SKM-1 treated with dmso at 0.1 percent for 144 hours (cell line): Measurements from ENCODE around the gene PROP1.
"Not testable (repeated sequence)": the region's sequence is repeated elsewhere in the genome, so short reads cannot be mapped to it uniquely, and the experiment has no call there.

Source experiments
- DNase-seq: peaks from one replicate; lab custom pipeline; 2025; ENCODE audit not compliant: unreplicated experiment; lab: John Stamatoyannopoulos, UW

PROP1 gene

DNA sequence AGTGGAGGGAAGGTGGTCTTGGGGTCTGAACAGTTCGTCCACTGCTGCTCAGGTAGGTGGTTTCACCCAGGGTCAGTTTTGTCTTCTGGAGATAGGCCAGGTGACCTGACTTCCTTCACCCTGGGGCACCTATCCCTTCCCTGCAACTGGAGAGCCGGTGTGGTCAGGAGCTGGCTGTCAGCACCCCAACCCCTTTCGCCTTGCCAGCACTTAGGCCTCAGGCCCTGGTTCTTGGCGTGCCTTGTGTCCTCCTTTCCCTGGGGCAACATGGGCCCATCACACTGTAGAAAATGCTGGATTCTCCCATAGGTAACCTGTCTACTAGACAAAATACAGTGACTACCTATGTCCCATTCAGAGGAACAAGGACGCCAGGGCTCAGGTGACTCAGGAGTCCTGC, 13.1 kb downstream of the PROP1 start:
- DNase-seq, result no peak

DNA sequence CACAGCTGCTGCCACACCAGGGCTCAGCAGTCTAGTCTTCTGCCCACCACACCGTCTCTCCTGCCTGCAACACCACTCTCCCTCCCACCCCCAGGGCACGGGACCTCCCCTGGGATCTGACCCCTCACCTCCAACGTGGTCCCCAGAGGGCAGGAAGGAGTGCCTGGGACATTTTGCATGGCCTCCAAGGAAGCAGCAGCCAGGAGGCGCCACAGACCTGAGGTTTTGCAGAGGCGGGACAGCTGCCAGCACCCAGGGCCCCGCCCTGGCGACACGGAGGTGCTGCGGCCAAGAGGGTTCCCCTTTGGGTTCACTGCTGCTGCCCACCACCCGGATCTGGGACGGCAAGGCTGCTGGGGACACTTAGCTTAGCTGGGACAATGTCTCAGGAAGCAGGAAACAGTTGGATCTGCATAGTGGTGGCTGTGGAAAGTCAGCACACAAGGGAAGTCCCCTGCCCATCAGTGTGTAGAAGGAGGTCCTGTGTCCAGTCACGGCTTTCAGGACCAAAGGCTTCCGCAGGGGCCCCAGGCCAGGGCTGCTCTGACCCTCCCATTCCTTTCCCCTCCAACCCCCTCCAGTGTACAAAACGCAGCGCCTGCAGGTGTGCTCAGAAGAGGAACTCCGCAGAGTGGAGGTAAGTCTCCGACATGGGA, 13.8 kb downstream of the PROP1 start:
- peak; percentile 29 for DNase-seq

DNA sequence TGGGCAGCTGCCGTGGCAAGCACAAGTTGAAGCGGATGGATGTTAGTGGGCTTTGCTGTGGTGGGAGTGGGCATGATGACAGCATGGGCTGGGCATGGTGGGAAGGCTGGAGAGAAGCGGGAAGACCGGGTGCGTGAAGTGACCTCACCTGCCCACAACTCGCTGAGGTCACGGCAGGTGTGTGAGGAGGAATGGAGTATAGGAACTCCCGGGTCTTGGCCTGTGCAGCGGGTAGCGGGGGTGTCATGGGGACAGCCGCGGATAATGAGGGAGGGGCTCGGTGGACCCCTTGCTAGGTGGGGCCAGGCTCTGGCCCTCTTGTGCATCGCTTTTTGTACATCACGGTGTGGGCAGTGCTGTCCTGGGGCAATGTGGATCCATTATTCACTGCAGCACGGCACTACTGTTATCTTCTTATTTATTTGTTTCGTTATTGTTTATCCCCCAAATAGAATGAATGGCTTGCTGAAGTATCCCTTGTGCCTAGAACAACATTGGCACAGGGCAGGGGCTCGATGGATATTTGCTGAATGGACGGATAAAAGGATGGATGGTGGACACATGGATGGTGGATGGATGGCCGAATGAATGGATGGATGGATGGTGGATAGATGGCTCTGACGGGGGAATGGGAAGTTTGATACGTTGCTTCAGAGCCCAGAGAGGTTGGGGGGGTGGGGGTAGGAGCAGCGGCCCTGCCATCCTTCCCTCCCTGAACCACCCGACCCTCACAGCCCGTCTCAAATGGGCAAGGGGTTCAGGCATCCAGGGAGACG, 14.6 kb downstream of the PROP1 start:
- no peak for DNase-seq

DNA sequence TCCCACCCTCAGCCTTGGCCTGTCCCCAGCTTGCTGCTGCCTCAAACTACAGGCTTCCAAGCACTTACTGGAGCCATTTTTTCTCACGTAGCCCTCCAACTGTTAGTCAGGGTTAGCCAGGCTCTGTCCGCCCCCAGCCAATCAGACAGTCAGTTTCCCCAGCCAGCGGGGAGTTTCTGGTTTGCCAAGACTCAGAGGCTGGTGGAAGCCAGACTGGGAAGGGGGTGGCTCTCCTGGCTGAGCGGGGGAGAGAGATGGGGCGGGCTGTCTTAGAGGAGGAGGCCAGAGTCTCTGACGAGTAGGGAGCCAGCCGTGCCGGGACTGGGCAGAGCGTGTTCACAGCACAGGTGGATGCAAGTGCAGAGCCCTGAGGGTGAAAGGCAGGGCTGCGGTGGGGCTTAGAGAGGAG, 15.3 kb downstream of the PROP1 start:
- DNase-seq, result no peak

DNA sequence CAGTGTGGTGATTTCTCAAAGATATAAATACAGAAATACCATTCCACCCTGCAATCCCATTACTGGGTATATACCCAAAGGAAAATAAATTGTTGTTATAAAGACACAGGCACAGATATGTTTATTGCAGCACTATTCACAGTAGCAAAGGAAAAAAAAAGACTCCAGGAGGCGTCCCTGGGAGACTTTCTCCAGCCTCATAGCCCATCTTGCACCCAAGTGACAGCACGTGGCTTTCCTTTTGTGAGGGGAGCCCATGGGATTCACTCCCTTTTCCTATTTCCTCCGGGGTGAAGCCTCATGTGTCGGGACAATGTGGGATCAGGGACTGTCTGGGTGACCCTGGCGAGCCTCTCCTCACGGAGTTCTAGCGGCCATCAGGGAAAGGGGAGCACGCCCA, 18.4 kb downstream of the PROP1 start:
- not testable (repeated sequence) for DNase-seq

DNA sequence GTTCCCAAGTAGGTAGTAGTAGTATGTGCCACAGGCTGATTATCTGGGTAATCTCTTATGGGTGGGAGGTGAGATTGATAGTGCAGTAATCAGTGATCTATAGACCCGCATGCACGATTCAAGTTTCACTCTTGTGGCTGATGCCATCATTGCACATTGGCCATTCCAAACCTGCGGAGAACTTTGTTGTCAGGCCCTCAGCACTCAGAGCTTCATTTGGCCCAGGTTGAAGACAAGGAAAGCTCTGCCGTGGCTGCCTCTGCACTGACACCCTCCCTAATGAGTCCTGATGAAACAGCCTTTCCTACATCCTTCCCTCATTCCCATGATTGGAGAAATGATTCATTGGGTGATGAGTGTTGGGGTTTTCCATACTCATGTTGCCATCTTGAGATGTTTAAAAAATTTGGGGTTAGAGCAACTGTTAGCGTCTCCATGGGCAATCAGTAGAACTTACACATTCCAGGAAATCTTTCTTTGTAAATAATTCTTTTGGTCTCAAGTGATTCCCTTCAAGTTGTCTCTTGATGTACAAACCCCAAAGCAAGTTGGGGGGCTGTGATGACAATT, 22.9 kb downstream of the PROP1 start:
- no peak for DNase-seq

DNA sequence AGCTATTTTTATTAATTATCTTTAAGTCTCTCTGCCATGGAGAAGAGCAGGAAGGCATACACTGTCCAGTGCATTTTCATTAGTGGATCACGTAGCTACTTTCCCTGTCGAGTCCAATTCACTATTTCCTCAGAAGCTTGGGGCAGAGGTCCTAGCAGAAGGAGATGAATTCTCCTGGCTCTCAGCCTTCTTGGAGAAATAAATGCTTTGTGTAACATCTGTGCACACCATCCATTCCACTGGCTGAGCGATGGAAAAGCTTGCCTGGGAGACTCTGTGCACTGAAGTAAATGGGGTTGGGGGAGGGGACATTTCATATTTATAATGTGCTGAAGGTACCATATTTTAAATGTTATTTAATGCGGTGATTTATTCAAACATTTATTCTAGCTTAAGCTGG, 23.4 kb downstream of the PROP1 start:
- DNase-seq, result no peak

DNA sequence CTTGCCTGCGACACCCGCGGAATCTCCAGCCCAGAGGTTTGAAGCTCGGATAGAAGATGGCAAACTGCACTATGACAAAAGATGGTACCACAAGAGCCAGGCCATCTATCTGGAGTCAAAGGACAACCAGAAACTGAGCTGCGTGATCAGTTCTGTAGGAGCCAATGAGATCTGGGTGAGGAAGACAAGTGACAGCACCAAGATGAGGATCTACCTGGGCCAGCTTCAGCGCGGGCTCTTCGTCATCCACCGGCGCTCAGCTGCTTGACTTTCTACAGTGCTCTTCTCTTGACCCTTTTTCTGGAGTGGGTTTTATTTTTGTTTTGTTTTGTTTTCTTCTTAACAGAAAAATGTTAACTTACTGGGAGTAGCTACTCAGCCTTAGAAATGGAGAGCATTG, 24.0 kb downstream of the PROP1 start:
- not testable (repeated sequence) for DNase-seq

DNA sequence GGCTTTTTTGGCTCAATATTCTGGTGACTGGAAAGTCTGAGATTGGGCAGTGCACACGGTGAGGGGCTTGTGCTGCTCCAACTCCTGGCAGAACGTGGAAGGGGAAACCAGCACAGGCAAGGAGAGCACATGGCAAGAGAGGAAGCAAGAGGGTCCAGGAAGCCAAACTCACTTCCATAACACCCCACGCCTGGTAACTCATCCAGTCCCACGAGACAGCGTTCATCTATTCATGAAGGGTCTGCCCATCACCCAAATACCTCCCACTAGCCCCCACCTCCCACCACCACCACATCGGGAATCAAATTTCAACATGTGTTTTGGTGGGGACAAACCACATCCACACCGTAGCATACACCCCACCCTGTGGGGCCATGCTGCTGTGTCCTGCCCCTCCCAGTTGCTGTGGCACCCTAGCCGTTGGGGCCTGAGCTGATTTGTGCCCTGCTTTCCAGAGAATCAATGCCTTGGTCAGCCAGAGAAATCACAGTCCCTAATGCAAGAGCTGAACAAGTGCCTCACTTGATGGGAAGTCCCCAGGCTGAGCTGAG, 27.3 kb downstream of the PROP1 start:
- DNase-seq, result no peak

DNA sequence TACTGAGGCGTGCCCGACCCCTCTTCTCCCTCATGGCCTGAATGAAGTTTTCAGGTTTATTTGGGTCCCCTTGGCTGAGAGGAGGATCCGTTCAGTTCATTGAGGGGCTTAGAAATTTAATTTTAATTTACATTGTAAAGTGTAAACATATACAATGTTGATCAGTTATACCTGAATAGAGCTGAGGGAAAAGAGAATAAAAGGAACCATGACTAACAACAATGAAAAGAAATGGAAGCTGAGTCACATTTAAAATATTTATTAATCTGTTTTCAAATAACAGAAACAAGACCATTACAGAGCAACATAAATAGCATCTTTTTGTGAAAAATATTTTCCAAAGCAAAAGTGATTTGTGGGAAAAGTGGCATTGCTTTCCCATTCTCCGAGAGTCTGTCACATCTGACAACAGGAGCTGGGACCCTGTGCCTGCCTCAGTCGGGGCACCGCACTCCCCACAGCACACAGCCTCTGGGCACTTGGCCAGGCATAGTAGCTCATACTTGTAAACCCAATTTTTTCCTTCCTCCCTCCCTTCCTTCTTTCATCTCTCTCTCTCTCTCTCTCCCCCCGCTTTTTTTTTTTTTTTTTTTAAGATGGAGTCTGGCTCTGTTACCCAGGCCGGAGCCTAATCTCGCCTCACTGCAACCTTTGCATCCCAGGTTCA, 28.7 kb downstream of the PROP1 start:
- DNase-seq, result no peak

DNA sequence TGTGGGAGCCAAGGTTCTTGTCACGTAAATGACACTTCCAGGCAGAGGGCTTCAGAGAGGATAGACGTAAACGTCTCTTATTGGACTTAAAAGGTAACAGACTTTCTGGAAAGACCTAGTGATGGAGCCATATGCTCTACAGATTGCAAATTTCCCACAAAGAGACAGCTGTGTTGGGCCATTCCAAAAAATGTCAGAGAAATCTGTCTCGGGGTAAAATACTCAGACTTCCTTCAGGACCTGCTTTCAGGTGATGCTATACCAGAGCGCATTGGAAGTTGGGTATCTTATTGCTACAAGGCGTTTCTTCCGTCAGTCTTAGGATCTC, 29.2 kb downstream of the PROP1 start:
- no peak for DNase-seq

DNA sequence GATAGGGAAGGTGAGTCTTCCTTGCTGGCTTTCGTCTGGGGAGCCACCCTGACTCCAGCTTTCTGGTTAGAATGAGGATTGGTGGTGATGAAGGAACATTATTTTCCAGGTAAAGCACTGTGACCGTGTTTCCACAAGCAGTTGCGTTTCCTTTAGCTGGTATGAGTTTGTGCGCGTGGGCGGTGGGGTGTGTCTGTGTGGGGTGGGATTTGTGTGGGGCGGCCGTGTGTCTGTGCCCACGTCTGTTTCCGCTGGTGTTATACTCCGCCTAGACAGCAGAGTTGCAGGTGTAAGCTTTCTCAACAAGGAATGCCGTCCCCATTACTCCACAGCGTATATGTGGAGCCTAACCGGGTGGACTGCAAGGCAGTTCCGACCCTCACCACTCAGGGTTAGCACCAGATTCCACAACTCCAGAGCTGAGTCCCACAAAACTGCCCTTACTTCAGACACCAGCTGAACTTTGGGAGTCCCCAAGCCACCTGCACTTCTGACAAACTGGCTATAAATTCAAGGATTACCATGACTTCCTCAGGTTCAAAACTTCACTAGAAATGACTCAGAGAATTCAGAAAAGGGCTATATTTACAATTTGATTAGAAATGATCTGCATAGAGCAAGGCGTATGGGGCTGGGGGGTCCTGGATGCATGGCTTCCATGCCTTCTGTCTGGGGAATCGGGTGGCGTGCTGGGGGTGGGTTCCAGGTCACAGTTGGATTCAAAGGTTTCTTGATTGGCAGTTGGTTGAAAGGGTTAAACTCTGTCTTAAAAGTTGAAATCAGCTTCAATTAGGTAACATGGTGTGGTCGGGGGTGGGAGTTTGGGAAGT, 29.8 kb downstream of the PROP1 start:
- DNase-seq, result no peak

DNA sequence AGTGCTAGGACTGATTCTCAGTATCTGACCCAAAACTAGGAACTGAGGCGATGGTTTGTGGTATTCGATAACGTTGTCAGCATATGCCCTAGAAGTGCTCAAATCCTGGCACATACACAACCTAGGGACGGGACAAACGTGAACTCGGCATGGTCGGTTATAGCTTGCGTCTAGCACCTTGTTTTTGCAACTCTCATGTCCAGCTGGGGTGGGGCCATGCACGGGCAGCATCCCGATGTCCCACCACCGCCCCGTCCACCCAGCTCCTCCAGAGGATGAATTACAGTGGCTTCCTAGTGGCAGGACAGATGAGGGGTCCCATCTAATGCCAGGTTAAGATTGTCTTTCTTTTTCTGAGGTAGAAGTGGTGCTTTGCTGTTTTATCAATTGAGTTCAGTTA, 31.6 kb downstream of the PROP1 start:
- DNase-seq, result no peak

DNA sequence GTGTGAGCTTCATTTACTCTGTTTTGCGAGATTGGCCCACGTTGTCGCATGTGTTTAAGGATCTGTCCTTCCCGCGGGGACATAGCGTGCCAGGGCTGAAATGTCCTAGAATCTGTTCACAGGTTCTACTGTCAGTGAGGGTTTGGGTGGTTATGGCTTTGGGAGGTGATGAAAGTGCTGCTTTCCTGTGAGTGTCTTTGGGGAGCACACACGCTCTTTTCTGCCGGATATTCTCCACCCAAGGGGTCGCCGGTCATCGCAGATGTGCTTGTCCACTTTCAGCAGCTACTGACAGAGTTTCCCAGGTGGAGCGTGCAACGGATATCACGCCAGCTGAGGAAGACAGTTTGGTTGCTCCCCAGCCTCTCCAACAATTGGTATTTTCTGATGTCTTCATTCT, 32.1 kb downstream of the PROP1 start:
- no peak for DNase-seq

DNA sequence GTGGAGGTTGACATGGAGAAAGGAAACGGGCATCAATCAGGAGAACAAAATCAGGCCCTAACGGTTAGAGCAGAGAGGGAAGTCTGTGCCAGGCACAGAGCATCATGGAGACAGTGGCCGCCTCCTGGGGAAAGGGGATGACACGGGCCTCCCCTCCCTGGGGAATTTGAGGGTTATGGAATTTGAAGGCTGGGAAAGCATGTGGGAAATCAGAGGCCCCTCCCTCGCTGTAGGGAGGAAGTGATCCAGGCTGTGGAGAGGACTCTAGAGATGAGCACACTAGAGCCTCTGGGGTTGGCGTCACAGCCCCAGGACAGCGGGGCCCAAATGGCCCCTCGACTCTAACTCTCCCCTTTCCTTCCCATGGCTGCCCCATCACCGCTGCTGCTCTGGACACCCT, 36.7 kb downstream of the PROP1 start:
- DNase-seq, result no peak

DNA sequence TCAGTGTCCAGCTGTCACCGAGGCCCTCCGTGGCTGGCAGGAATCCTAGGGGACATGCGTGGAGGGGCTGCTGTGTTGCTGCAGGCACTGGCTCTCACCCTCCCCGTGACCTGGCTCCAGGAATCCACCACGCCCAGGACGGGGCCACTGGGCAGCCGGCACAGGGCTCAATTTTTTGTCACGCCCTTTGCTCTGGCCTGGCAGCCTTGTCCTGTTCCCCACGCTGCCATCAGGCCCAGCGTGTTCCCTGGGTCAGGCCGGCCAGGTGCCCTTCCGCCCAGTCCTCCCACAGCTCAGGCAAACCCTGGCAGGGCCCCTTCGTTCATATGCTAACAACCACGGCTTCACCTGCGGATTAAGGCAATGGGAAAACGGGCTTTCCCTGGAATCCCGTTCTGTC, 37.3 kb downstream of the PROP1 start:
- no peak for DNase-seq

DNA sequence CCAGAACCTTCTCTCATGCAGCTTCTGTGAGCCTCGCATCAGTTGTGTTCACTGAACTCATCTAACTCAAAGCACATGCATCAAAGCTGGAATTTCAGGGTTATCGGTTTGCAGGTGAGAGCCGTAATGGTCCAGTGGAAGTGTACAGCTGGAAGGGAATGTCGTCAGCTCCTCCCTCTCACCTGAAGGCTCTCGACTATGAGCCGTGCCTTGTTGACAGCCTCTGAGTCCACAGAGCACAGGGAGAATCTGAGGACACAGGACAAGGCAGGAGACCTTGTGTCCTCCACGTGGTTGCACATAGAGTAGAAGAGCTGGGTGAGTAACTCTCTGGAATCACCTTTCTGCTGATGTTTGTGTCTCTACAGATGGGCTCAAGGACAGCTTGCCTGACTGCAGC, 38.8 kb downstream of the PROP1 start:
- no peak for DNase-seq

DNA sequence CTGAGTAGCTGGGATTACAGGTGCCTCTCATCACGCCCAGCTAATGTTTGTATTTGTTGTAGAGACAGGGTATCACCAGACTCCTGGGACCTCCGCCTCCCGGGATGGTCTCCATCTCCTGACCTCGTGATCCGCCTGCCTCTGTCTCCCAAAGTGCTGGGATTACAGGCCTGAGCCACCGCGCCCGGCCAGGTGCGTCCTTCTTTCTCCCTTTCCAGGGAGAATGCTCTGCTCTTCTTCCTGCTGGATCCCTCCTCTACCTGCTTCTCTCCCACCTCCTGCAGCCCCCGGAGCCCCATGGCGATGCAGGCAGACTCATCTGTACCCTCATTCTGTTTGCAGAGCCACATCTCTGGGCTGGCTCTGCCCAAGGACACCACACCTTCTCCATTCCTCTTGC, 42.9 kb downstream of the PROP1 start:
- DNase-seq, result not testable (repeated sequence)

DNA sequence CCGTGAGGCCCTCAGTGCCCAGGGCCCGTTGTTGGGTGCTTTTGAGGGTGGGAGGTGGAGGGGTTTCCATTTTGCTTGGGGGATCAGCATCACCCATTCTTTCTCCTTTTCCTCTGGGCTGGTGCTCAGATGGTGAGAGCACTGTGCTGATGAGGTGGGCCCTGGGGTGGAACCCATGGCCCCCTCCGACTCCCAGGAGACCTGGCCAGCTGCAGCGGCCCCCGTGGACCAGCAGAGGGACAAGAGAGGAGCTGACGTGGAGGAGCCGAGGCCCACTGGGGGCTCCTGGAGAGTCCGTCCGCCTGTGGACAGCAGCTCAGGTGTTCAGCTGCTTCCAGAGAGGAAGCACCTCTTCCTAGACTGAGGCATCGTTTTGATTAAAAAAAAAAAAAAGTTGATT, 46.4 kb downstream of the PROP1 start:
- not testable (repeated sequence) for DNase-seq

DNA sequence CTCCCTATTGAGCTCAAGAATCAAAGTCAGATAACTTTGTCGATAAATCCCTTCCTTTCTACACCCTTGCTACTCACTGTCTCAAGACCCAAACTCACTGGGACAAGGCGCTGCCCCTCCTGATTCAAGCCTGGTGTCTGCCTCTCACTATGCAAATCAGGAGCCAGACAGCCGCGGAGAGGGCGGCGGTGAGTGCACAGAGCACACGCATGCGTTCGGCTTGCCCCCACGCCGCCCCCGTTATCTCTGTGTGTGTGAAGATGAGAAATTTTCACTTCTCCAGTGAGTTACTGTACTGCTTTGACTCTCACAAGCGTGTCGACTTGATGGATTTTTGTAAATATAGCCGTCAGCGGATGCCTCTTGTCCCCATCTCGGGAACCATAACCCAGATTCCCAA, 47.0 kb downstream of the PROP1 start:
- DNase-seq, result not testable (repeated sequence)

DNA sequence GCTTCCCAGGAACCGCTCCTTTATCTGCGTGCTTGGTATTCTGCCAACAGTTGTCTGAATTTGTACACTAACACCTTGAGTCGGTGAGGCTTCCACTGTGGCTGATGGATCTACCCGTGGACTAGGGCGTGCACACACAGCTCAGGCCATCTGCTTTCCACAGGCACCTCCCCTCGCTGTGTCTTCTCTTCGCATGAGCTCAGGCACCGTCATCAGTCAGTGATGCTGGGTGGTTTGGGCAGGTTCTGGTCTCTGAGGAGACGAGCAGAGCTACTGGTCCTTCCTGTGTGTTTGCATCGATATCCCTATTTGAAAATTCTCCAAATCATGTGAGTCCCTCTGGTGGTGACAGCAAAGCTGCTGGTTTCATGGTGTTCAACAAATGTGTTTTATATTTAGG, 48.1 kb downstream of the PROP1 start:
- not testable (repeated sequence) for DNase-seq
